Liver (tissue), 9 donors: Measurements from ENCODE around the gene ITIH5. TPM values are rescaled to one million over a fixed set of nuclear protein-coding genes. Genes with fewer than 3 reads are reported as not detected.

Source experiments
- DNase-seq: peaks from one replicate; pipeline ENCODE4 v3.0.0-alpha.2; 2017; ENCODE audit warnings: low spot score
- H3K27ac ChIP-seq, 2 donors: one replicate each; pipeline ENCODE4 v1.7.0; 2013; ENCODE audit warnings: inconsistent platforms in 2 of 2, low read length in 2 of 2, control low read depth in 1 of 2, low read depth in 1 of 2, mild to moderate bottlenecking in 1 of 2
- H3K27me3 ChIP-seq, 4 donors: one replicate each; pipeline versions ENCODE4 v1.6.1 to v1.7.0; 2013; ENCODE audit warnings: low read length in 3 of 4, inconsistent platforms in 1 of 4, mild to moderate bottlenecking in 1 of 4, moderate library complexity in 1 of 4; ENCODE audit not compliant: control insufficient read depth in 4 of 4, insufficient read depth in 4 of 4
- H3K36me3 ChIP-seq, 4 donors: one replicate each; pipeline versions ENCODE4 v1.6.1 to v1.7.0; 2013; ENCODE audit warnings: low read length in 3 of 4, mild to moderate bottlenecking in 3 of 4, low read depth in 1 of 4, moderate library complexity in 1 of 4; ENCODE audit not compliant: control insufficient read depth in 4 of 4, insufficient read depth in 3 of 4
- H3K4me1 ChIP-seq, 4 donors: one replicate each; pipeline versions ENCODE4 v1.6.1 to v1.7.0; 2013; ENCODE audit warnings: low read length in 3 of 4, mild to moderate bottlenecking in 3 of 4, moderate library complexity in 1 of 4; ENCODE audit not compliant: control insufficient read depth in 4 of 4, insufficient read depth in 4 of 4
- H3K4me3 ChIP-seq, 3 donors: one replicate each; pipeline versions ENCODE4 v1.6.1 to v1.7.0; 2013; ENCODE audit warnings: low read length in 3 of 3, control low read depth in 1 of 3, low read depth in 1 of 3, mild to moderate bottlenecking in 1 of 3
- H3K9ac ChIP-seq, 2 donors: one replicate each; pipeline ENCODE4 v1.7.0; 2013; ENCODE audit warnings: low read length in 2 of 2, mild to moderate bottlenecking in 2 of 2, moderate library complexity in 2 of 2, control low read depth in 1 of 2, low read depth in 1 of 2
- H3K9me3 ChIP-seq, 4 donors: one replicate each; pipeline versions ENCODE4 v1.6.1 to v1.7.0; 2013; ENCODE audit warnings: low read length in 3 of 4; ENCODE audit not compliant: control insufficient read depth in 4 of 4
- EGR1 ChIP-seq, 2 donors: IDR thresholded peaks; 2 replicates each; pipeline ENCODE4 v1.6.1; 2016 to 2018; ENCODE audit warnings: antibody characterized with exemption in 2 of 2, low read depth in 2 of 2
- FOXA1 ChIP-seq: IDR thresholded peaks from 2 replicates; pipeline ENCODE4 v1.6.1; 2016; ENCODE audit warnings: antibody characterized with exemption
- FOXA2 ChIP-seq: IDR thresholded peaks from 2 replicates; pipeline ENCODE4 v1.6.1; 2016; ENCODE audit warnings: antibody characterized with exemption
- GABPA ChIP-seq, 2 donors: IDR thresholded peaks in 1 of 2; conservative IDR thresholded peaks in 1 of 2; 2 replicates each; pipeline ENCODE4 v1.6.1; 2016; ENCODE audit warnings: antibody characterized with exemption in 2 of 2, mild to moderate bottlenecking in 1 of 2, moderate library complexity in 1 of 2
- HNF4G ChIP-seq: IDR thresholded peaks from 2 replicates; pipeline ENCODE4 v1.6.1; 2016; ENCODE audit warnings: antibody characterized with exemption
- NR2F2 ChIP-seq: IDR thresholded peaks from 2 replicates; pipeline ENCODE4 v1.6.1; 2016; ENCODE audit warnings: antibody characterized with exemption
- RAD21 ChIP-seq, 2 donors: IDR thresholded peaks; 2 replicates each; pipeline ENCODE4 v1.6.1; 2016; ENCODE audit warnings: antibody characterized with exemption in 2 of 2, mild to moderate bottlenecking in 2 of 2
- RXRA ChIP-seq, 2 donors: IDR thresholded peaks; 2 replicates each; pipeline ENCODE4 v1.6.1; 2017 to 2018; ENCODE audit warnings: antibody characterized with exemption in 2 of 2, mild to moderate bottlenecking in 1 of 2
- SP1 ChIP-seq: IDR thresholded peaks from 2 replicates; pipeline ENCODE4 v1.6.1; 2018; ENCODE audit warnings: antibody characterized with exemption, mild to moderate bottlenecking
- TAF1 ChIP-seq: conservative IDR thresholded peaks from 2 replicates; pipeline ENCODE4 v1.6.1; 2016; ENCODE audit warnings: antibody characterized with exemption, mild to moderate bottlenecking
- YY1 ChIP-seq: IDR thresholded peaks from 2 replicates; pipeline ENCODE4 v1.6.1; 2016; ENCODE audit warnings: antibody characterized with exemption, mild to moderate bottlenecking
- WGBS: extraction: QIAGEN DNeasy Blood & Tissue Kit; methylation state at CpG from one replicate; pipeline ENCODE4 v1.1.7; 2013; 5-methylcytosine and 5-hydroxymethylcytosine counted together
- polyA plus RNA-seq, 2 donors: library from polyadenylated mRNA; stranded (reverse) in 1 of 2; unstranded in 1 of 2; fragments of 200-250 nt in 1 of 2; fragments of >200 nt in 1 of 2; fragmentation: Nextera tagmentation in 1 of 2; extraction: Ambion mirVana in 1 of 2; gene quantifications; one replicate each; pipeline versions ENCODE4 v1.2.1 to v1.2.3, GENCODE V29; 2013 to 2015
- total RNA-seq, 2 donors: library from RNA; depleted of rRNA; stranded (reverse); fragments of >200 nt; gene quantifications; one replicate each; pipeline ENCODE4 v1.2.3, GENCODE V29; 2014
- TF ChIP-seq, protein P1 (sequence below): IDR thresholded peaks from 2 replicates; pipeline ENCODE4 v1.6.1; 2016; ENCODE audit warnings: antibody characterized with exemption
- TF ChIP-seq, protein P2 (sequence below): IDR thresholded peaks from 2 replicates; pipeline ENCODE4 v1.6.1; 2016; ENCODE audit warnings: antibody characterized with exemption, mild to moderate bottlenecking
- TF ChIP-seq, protein P3 (sequence below): IDR thresholded peaks from 2 replicates; pipeline ENCODE4 v1.6.1; 2016; ENCODE audit warnings: antibody characterized with exemption
- TF ChIP-seq, protein P4 (sequence below): fragments of 150-350 bp; IDR thresholded peaks from 2 replicates; pipeline ENCODE4 v1.5.1; 2017; ENCODE audit warnings: improper control_type of control experiment, low read depth, low read length; ENCODE audit not compliant: missing input control
- TF ChIP-seq, protein P5 (sequence below): IDR thresholded peaks from 2 replicates; pipeline ENCODE4 v1.6.1; 2016; ENCODE audit warnings: antibody characterized with exemption
- donor health status: healthy.
- donor health status: healthy.
- donor health status: healthy.
- donor health status: healthy.
- donor health status: healthy.

Gene ITIH5
- total and polyA plus RNA-seq, 4 donors = 0.60 to 1.3 (median 0.98) TPM

DNA sequence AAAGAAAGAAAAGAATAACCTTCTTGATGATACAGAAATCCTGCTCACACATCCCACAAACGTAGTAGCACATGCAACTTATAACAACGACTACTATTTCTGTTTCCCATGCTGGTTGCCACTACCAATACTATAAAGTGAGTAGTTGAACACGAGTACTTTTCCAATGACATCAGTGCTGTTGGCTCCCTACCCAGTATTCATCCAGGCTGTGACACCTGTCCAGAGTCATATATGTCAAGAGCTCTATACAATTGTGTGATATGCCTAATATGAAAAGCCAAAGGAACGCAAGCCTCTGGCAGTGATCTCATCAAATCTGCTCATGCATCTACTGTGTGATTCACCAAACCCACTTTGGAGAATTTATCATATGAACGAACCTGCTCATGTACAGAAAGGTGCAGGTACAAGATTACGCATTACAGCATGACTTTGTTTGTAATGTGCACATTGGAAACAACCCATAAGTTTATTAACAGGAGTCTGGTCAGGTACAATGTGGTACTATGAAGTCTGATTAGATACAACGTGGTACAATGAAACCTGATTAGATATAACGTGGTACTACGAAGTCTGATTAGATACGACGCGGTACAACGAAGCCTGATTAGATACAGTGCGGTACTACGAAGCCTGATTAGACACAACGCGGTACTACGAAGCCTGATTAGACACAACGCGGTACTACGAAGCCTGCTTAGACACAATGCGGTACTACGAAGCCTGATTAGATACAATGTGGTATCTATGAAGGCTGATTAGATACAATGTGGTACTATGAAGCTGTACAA, 5.8 kb upstream of the ITIH5 start:
- no peak overlapping the region for H3K9ac ChIP-seq
- no peak for DNase-seq
- H3K27me3 ChIP-seq = peaks cover 0 to 3% (median under 1%) of the 10 kb centered on the region in 4 donors
- H3K9me3 ChIP-seq = no peaks in the 10 kb centered on the region
- H3K36me3 ChIP-seq = no peaks in the 10 kb centered on the region
- no peak overlapping the region for H3K4me3 ChIP-seq
- 78% methylated on average over 23 of the region's 23 CpGs for WGBS
- H3K27ac ChIP-seq = no peak overlapping the region
- H3K4me1 ChIP-seq = no peaks in the 10 kb centered on the region
- no peak for TF ChIP-seq RAD21 (IDR thresholded peaks at IDR 0.05)
- TF ChIP-seq NR2F2 = no peak
- TF ChIP-seq FOXA2 = no peak
- no peak for TF ChIP-seq TAF1
- no peak for TF ChIP-seq FOXA1
- TF ChIP-seq RXRA (IDR thresholded peaks at IDR 0.05) = no peak
- TF ChIP-seq, protein P1, sequence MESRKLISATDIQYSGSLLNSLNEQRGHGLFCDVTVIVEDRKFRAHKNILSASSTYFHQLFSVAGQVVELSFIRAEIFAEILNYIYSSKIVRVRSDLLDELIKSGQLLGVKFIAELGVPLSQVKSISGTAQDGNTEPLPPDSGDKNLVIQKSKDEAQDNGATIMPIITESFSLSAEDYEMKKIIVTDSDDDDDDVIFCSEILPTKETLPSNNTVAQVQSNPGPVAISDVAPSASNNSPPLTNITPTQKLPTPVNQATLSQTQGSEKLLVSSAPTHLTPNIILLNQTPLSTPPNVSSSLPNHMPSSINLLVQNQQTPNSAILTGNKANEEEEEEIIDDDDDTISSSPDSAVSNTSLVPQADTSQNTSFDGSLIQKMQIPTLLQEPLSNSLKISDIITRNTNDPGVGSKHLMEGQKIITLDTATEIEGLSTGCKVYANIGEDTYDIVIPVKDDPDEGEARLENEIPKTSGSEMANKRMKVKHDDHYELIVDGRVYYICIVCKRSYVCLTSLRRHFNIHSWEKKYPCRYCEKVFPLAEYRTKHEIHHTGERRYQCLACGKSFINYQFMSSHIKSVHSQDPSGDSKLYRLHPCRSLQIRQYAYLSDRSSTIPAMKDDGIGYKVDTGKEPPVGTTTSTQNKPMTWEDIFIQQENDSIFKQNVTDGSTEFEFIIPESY = no peak
- no peak for TF ChIP-seq GABPA (IDR thresholded peaks at IDR 0.05 in 1 of 2, conservative IDR thresholded peaks at IDR 0.05 in 1 of 2)
- no peak for TF ChIP-seq HNF4G
- TF ChIP-seq, protein P2, sequence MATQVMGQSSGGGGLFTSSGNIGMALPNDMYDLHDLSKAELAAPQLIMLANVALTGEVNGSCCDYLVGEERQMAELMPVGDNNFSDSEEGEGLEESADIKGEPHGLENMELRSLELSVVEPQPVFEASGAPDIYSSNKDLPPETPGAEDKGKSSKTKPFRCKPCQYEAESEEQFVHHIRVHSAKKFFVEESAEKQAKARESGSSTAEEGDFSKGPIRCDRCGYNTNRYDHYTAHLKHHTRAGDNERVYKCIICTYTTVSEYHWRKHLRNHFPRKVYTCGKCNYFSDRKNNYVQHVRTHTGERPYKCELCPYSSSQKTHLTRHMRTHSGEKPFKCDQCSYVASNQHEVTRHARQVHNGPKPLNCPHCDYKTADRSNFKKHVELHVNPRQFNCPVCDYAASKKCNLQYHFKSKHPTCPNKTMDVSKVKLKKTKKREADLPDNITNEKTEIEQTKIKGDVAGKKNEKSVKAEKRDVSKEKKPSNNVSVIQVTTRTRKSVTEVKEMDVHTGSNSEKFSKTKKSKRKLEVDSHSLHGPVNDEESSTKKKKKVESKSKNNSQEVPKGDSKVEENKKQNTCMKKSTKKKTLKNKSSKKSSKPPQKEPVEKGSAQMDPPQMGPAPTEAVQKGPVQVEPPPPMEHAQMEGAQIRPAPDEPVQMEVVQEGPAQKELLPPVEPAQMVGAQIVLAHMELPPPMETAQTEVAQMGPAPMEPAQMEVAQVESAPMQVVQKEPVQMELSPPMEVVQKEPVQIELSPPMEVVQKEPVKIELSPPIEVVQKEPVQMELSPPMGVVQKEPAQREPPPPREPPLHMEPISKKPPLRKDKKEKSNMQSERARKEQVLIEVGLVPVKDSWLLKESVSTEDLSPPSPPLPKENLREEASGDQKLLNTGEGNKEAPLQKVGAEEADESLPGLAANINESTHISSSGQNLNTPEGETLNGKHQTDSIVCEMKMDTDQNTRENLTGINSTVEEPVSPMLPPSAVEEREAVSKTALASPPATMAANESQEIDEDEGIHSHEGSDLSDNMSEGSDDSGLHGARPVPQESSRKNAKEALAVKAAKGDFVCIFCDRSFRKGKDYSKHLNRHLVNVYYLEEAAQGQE = no peak
- TF ChIP-seq, protein P3, sequence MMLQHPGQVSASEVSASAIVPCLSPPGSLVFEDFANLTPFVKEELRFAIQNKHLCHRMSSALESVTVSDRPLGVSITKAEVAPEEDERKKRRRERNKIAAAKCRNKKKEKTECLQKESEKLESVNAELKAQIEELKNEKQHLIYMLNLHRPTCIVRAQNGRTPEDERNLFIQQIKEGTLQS = no peak
- TF ChIP-seq, protein P4, sequence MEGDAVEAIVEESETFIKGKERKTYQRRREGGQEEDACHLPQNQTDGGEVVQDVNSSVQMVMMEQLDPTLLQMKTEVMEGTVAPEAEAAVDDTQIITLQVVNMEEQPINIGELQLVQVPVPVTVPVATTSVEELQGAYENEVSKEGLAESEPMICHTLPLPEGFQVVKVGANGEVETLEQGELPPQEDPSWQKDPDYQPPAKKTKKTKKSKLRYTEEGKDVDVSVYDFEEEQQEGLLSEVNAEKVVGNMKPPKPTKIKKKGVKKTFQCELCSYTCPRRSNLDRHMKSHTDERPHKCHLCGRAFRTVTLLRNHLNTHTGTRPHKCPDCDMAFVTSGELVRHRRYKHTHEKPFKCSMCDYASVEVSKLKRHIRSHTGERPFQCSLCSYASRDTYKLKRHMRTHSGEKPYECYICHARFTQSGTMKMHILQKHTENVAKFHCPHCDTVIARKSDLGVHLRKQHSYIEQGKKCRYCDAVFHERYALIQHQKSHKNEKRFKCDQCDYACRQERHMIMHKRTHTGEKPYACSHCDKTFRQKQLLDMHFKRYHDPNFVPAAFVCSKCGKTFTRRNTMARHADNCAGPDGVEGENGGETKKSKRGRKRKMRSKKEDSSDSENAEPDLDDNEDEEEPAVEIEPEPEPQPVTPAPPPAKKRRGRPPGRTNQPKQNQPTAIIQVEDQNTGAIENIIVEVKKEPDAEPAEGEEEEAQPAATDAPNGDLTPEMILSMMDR = no peak
- no peak for TF ChIP-seq EGR1 (IDR thresholded peaks at IDR 0.05; ENCODE audit: low read depth in 2 of 2)
- TF ChIP-seq YY1 = no peak
- TF ChIP-seq, protein P5, sequence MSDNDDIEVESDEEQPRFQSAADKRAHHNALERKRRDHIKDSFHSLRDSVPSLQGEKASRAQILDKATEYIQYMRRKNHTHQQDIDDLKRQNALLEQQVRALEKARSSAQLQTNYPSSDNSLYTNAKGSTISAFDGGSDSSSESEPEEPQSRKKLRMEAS = no peak
- no peak for TF ChIP-seq SP1
